ENCODE data around the gene STAB1. TPM values are rescaled to one million over a fixed set of nuclear protein-coding genes. Genes with fewer than 3 reads are reported as not detected.

The STAB1 gene
- polyA plus RNA-seq, 3 donors, result 3.8 to 535 (median 15.8) TPM

DNA sequence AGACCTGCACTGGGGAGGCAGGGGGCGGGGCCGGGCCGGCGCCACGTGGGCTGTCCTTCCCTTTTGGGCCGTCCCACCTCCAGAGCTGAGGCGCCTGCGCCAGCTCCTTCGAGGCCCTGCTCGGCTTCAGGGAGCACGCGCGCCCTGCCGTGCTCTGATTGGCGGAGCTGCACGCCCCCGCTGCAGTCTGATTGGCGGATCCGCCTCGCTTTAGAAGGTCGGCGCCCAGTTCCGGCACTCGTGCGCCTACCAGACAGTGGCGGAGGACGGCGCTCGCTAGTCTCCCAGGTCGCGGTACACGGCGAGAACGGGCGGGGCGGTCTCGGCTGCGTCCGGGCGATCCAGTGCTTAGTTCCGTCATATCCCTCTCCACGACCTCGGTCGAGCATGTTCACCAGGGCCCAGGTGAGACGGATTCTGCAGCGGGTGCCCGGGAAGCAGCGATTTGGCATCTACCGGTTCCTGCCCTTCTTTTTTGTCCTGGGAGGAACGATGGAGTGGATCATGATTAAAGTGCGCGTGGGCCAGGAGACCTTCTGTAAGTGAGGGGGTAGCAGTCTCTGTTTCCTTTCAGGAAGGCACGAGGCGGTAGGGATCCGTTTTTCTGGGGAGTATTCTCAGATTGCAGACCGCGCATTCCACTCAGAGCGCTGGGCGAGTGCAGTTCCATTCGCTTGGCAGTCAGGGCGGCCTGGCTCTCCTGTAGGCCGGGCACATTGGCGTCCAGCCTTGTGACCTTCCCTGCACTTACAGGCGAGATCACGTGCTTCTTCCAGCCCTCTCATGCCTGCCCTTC is 41.4 kb downstream of the STAB1 start, which contains the start of gene UQCC5:
Gene UQCC5, plus strand, starts transcription at position 237 of the 796 bp plus-strand sequence. Its CDS starts 151 bp downstream, at position 388.
- peaks cover 4 to 17% (median 15%) of the 10 kb centered on the region in 3 donors for H3K27me3 Mint-ChIP-seq (ENCODE audit: low read depth in 3 of 3)
- Histone ChIP-seq H3K36me3 (replicated peaks in 1 of 2; ENCODE audit: control insufficient read depth in 1 of 2, insufficient read depth in 2 of 2, low read length in 2 of 2) (peaks cover 15 to 20% of the 10 kb centered on the region in 2 donors), H2AFZ (ENCODE audit: insufficient read depth, low read depth, low read length, poor library complexity, severe bottlenecking) (peak within 1 kb of the TSS; percentile 73), H3K4me3 (replicated peaks in 1 of 3; ENCODE audit: low read depth in 2 of 3, low read length in 3 of 3) (peak within 1 kb of the TSS; percentile 60 to 85 (median 61)), H3K79me2 (ENCODE audit: insufficient read depth, low read length) (peaks cover 68% of the 10 kb centered on the region), H3K9me3 (replicated peaks in 1 of 2; ENCODE audit: control insufficient read depth in 1 of 2, insufficient read depth in 1 of 2, low read length in 2 of 2) (no peaks in the 10 kb centered on the region), H3K27ac (ENCODE audit: low read depth in 1 of 2, low read length in 2 of 2) (peak within 1 kb of the TSS; percentile 79 to 86), H3K27me3 (ENCODE audit: control insufficient read depth in 2 of 2, insufficient read depth in 2 of 2, low read length in 2 of 2) (peaks cover 0 to 4% of the 10 kb centered on the region in 2 donors), H3K9ac (ENCODE audit: insufficient read depth, low read length, poor library complexity, severe bottlenecking) (peak within 1 kb of the TSS; percentile 71), H3K4me2 (replicated peaks; ENCODE audit: extremely low read depth, low read length, poor library complexity, severe bottlenecking) (peak within 1 kb of the TSS; percentile 85), H3K4me1 (ENCODE audit: control insufficient read depth in 1 of 2, insufficient read depth in 2 of 2, low read length in 2 of 2) (peaks cover 60 to 76% of the 10 kb centered on the region in 2 donors), H4K20me1 (ENCODE audit: insufficient read depth, low read length) (peaks cover 47% of the 10 kb centered on the region)
- H3K36me3 Mint-ChIP-seq, result peaks cover 15 to 18% of the 10 kb centered on the region in 2 donors
- TF ChIP-seq, protein P1, sequence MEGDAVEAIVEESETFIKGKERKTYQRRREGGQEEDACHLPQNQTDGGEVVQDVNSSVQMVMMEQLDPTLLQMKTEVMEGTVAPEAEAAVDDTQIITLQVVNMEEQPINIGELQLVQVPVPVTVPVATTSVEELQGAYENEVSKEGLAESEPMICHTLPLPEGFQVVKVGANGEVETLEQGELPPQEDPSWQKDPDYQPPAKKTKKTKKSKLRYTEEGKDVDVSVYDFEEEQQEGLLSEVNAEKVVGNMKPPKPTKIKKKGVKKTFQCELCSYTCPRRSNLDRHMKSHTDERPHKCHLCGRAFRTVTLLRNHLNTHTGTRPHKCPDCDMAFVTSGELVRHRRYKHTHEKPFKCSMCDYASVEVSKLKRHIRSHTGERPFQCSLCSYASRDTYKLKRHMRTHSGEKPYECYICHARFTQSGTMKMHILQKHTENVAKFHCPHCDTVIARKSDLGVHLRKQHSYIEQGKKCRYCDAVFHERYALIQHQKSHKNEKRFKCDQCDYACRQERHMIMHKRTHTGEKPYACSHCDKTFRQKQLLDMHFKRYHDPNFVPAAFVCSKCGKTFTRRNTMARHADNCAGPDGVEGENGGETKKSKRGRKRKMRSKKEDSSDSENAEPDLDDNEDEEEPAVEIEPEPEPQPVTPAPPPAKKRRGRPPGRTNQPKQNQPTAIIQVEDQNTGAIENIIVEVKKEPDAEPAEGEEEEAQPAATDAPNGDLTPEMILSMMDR (IDR thresholded peaks at IDR 0.05), result no peak
- H3K4me1 Mint-ChIP-seq, result peaks cover 58% of the 10 kb centered on the region
- WGBS (ENCODE audit: insufficient coverage), result under 1% methylated on average over 61 of the region's 65 CpGs
- intact Hi-C loops (cut with micrococcal nuclease), result loop anchor here in 1 of 2 donors (1.0 to 10.0 kb wide), 4 partner anchors 64 to 1152 kb away; partner anchors contain the start of genes GNL3, MANF, NISCH and PBRM1
- H3K4me3 Mint-ChIP-seq, result peak within 1 kb of the TSS; percentile 98
- peak within 1 kb of the TSS; percentile 93 to 99 (median 98) for H3K27ac Mint-ChIP-seq
- no peaks in the 10 kb centered on the region for H3K9me3 Mint-ChIP-seq
- peak; percentile 97 to 98 (median 97) for DNase-seq

DNA sequence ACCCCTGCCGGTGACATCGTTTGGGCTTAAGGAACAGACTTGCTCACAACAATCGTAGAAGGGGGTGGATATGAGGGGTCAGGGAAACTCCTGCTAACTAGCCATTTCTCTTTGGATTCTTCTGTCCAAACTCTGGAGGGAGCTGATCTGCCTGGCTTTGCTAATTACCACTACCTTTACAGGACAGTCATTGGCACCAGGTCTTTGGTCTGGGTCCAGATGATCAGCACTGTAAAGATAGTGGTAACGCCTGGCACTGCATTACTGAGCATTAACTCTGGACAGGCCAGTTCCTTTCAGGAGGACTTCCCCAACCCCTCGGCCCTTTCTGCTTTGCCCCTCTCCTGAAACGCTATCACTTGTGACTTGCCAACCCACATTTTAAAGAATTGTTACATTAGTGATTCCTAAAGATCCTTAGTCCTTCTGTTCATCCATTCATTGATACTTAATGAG is 42.1 kb downstream of the STAB1 start:
- Mint-ChIP-seq H3K9me3 (no peaks in the 10 kb centered on the region), H3K4me3 (peak overlapping the region; percentile 98)
- H3K79me2 ChIP-seq (ENCODE audit: insufficient read depth, low read length), result peaks cover 68% of the 10 kb centered on the region

More for the DNA sequence above, 42.1 kb downstream of the STAB1 start:
- Histone ChIP-seq H3K4me1 (ENCODE audit: control insufficient read depth in 1 of 2, insufficient read depth in 2 of 2, low read length in 2 of 2) (peaks cover 57 to 70% of the 10 kb centered on the region in 2 donors), H3K9me3 (replicated peaks in 1 of 2; ENCODE audit: control insufficient read depth in 1 of 2, insufficient read depth in 1 of 2, low read length in 2 of 2) (no peaks in the 10 kb centered on the region), H2AFZ (ENCODE audit: insufficient read depth, low read depth, low read length, poor library complexity, severe bottlenecking) (peak overlapping the region; percentile 73), H3K4me2 (replicated peaks; ENCODE audit: extremely low read depth, low read length, poor library complexity, severe bottlenecking) (peak overlapping the region; percentile 85), H4K20me1 (ENCODE audit: insufficient read depth, low read length) (peaks cover 51% of the 10 kb centered on the region), H3K9ac (ENCODE audit: insufficient read depth, low read length, poor library complexity, severe bottlenecking) (peak overlapping the region; percentile 71), H3K27ac (ENCODE audit: low read depth in 1 of 2, low read length in 2 of 2) (peak overlapping the region; percentile 79 to 86), H3K36me3 (replicated peaks in 1 of 2; ENCODE audit: control insufficient read depth in 1 of 2, insufficient read depth in 2 of 2, low read length in 2 of 2) (peaks cover 21 to 24% of the 10 kb centered on the region in 2 donors), H3K27me3 (ENCODE audit: control insufficient read depth in 2 of 2, insufficient read depth in 2 of 2, low read length in 2 of 2) (peaks cover 0 to 4% of the 10 kb centered on the region in 2 donors), H3K4me3 (replicated peaks in 1 of 3; ENCODE audit: low read depth in 2 of 3, low read length in 3 of 3) (peak overlapping the region; percentile 60 to 85 (median 61))
- DNase-seq, result peak in 1 of 3 donors; percentile 13
- H3K27ac Mint-ChIP-seq, result peak overlapping the region; percentile 93 to 99 (median 98)
- peaks cover 52% of the 10 kb centered on the region for H3K4me1 Mint-ChIP-seq
- TF ChIP-seq, protein P1 (IDR thresholded peaks at IDR 0.05), result no peak
- intact Hi-C loops (cut with micrococcal nuclease), result loop anchor here in 1 of 2 donors (1.0 to 10.0 kb wide), 4 partner anchors 65 to 1152 kb away; partner anchors contain the start of genes GNL3, MANF, NISCH and PBRM1
- WGBS (ENCODE audit: insufficient coverage), result 8% methylated on average over 2 of the region's 6 CpGs
- peaks cover 20 to 21% of the 10 kb centered on the region in 2 donors for H3K36me3 Mint-ChIP-seq
- H3K27me3 Mint-ChIP-seq (ENCODE audit: low read depth in 3 of 3), result peaks cover 4 to 15% (median 13%) of the 10 kb centered on the region in 3 donors

All from CD14-positive monocyte (primary cell).